Measurements from ENCODE around the gene HJURP.

The HJURP gene

GRCh38 chr2:233848276-233848675 is 6.1 kb downstream of the HJURP start:
- no peak for DNase-seq

GRCh38 chr2:233847248-233847898 is 7.0 kb downstream of the HJURP start:
- DNase-seq = no peak

GRCh38 chr2:233846387-233847247 is 7.7 kb downstream of the HJURP start:
- no peak for DNase-seq

- DNase-seq = no peak
Observed at GRCh38 chr2:233845301-233846060, 8.9 kb downstream of the HJURP start.

- DNase-seq = no peak
Observed at GRCh38 chr2:233844836-233845235, 9.5 kb downstream of the HJURP start.

GRCh38 chr2:233844064-233844807 is 10.1 kb downstream of the HJURP start:
- no peak for DNase-seq

GRCh38 chr2:233841183-233841582 is 13.2 kb downstream of the HJURP start:
- DNase-seq = no peak

- no peak for DNase-seq
Observed at GRCh38 chr2:233840520-233840919, 13.8 kb downstream of the HJURP start.

- no peak for DNase-seq
Observed at GRCh38 chr2:233839447-233839820, 14.9 kb downstream of the HJURP start.

- DNase-seq = no peak
Observed at GRCh38 chr2:233838726-233839446, 15.4 kb downstream of the HJURP start.

- no peak for DNase-seq
Observed at GRCh38 chr2:233838251-233838650, 16.1 kb downstream of the HJURP start.

- DNase-seq = no peak
Observed at GRCh38 chr2:233837694-233838229, 16.6 kb downstream of the HJURP start.

- no peak for DNase-seq
Observed at GRCh38 chr2:233836359-233836758, 18.0 kb downstream of the HJURP start.

- no peak for DNase-seq
Observed at GRCh38 chr2:233835230-233836186, 18.8 kb downstream of the HJURP start.

GRCh38 chr2:233833345-233833744 is 21.0 kb downstream of the HJURP start:
- DNase-seq = no peak

GRCh38 chr2:233832869-233833311 is 21.4 kb downstream of the HJURP start:
- DNase-seq = no peak

GRCh38 chr2:233832414-233832813 is 21.9 kb downstream of the HJURP start:
- DNase-seq = no peak

- DNase-seq = no peak
Observed at GRCh38 chr2:233831861-233832260, 22.5 kb downstream of the HJURP start.

- no peak for DNase-seq
Observed at GRCh38 chr2:233831011-233831721, 23.2 kb downstream of the HJURP start.
